ENCODE data around the gene TTC24. TPM values are rescaled to one million over a fixed set of nuclear protein-coding genes. Genes with fewer than 3 reads are reported as not detected.

Gene TTC24
- total RNA-seq, 8 experiments from 2014 or later = 0.14 to 1.9 (median 0.58) TPM; not detected in 4

DNA sequence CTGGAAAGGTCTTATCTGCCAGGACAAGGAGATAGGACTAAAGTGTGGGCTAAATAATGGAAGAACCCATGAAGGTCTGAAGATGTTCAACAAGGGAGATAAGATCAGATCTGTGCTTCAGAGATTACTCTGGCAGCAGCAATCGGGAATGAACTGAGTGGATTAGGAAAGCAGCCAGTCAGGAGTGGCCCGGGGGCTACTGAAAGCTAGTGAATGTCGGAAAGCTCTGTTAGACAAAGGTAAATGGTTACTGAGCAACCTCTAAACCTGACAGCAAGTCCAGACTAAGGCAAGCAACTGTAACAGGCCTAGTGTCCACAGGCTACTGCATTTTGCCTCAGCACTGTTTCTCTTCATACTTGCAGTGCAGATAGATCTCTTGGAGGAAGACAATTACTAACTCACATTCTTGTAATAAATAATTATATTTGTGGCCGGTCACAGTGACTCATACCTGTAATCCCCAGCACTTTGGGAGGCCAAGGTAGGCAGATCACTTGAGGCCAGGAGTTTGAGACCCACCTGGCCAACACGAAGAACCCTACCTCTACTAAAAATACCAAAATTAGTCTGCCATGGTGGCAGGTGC, 19.6 kb upstream of the TTC24 start:
- Histone ChIP-seq H3K27ac (no peak overlapping the region), H3K4me1 (replicated peaks in 1 of 2) (no peaks in the 10 kb centered on the region), H3K4me3 (no peak overlapping the region)
- in situ Hi-C loops (cut with MboI; ENCODE audit: low pct_unique_long_range_greater_than_20kb in 2 of 9, low sequenced_read_pairs in 9 of 9, unreplicated experiment in 9 of 9) = no loop called here
- 60 to 100% (median 72%) methylated on average over 1 to 5 of the region's 5 CpGs; no CpG with 5 or more reads in 2 of the 10 experiments for WGBS, 10 experiments
- ATAC-seq (replicated peaks in 6 of 8) = no peak

DNA sequence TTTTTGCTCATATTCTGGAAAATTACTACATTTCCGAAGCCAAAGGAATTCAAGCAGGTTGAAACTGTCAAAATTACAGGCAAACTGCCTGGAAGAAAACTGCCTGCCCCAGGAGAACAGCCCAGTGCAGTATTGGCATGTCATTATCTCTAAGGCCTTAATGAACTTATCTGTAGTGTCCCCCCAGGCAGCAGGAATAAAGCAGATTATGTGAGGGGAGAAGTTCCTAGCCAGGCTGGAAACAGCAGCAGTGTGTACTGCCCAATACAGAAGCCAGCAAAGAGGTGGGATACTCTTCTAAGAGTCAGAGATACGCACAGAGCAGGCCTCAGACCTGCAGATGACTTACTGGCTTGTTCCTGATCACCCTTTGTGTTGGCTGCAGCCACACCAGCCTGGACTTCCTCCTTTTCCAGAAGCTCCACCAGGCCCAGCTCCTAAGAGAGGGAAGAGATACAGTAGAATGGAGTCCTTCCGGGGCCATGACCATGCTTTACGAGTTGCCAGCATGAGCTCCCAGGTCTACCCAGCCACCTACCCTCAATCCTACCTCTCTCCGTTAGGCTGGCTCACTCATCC, 18.8 kb upstream of the TTC24 start:
- H3K27ac ChIP-seq = no peak overlapping the region
- H3K4me3 ChIP-seq = no peak overlapping the region
- in situ Hi-C loops (cut with MboI; ENCODE audit: low pct_unique_long_range_greater_than_20kb in 2 of 9, low sequenced_read_pairs in 9 of 9, unreplicated experiment in 9 of 9) = no loop called here
- H3K4me1 ChIP-seq (replicated peaks in 1 of 2) = no peaks in the 10 kb centered on the region
- 50 to 80% (median 68%) methylated on average over 2 to 5 of the region's 5 CpGs; no CpG with 5 or more reads in 3 of the 10 experiments for WGBS, 10 experiments
- ATAC-seq (replicated peaks in 6 of 8) = no peak

DNA sequence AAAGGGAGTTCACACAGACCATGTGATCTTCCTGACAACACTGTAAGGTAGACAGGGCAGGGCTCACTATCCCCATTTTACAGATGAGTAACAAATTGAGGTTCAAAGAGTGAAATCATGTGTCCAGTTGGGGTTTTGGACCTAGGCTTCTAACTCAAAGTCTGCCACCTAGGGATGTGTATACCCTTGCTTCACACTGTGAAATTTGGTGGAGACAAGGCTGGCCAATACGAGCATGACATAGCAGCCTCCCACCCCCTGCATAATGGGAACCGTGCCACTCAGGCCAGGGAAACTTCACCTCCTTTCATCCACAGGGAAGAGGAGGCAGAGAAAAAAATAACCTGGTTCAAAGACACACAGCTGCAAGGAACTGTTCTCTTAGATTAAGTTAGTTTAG, 14.0 kb upstream of the TTC24 start:
- Histone ChIP-seq H3K27ac (no peak overlapping the region), H3K4me1 (replicated peaks in 1 of 2) (no peaks in the 10 kb centered on the region), H3K4me3 (no peak overlapping the region)
- no peak for ATAC-seq (replicated peaks in 6 of 8)
- 20 to 86% (median 82%) methylated on average over 1 to 2 of the region's 2 CpGs; no CpG with 5 or more reads in 4 of the 10 experiments for WGBS, 10 experiments
- in situ Hi-C loops (cut with MboI; ENCODE audit: low pct_unique_long_range_greater_than_20kb in 2 of 9, low sequenced_read_pairs in 9 of 9, unreplicated experiment in 9 of 9) = no loop called here

DNA sequence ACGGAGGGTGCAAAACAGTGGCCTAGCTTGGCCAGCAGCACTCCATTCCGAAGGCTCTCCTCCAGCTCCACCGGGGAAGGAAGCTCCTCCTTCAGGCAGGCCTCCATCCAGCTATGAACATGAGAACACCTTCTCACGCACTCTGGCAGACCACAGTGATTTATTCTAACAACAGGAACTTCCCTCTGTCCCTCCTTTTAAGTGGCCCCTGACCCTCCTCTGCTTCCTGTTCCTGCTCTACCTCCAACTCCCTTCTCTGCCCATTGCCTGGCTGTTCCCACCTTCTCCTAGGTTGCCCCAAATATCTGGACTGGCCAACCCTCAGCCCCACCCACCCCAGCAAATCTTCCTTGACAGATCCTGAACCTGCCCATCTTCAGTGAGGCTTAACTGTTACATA, 13.1 kb upstream of the TTC24 start:
- no peaks in the 10 kb centered on the region for H3K4me1 ChIP-seq (replicated peaks in 1 of 2)
- 86 to 100% (median 100%) methylated on average over 1 to 4 of the region's 4 CpGs; no CpG with 5 or more reads in 5 of the 10 experiments for WGBS, 10 experiments
- no peak overlapping the region for H3K27ac ChIP-seq
- H3K4me3 ChIP-seq = no peak overlapping the region
- in situ Hi-C loops (cut with MboI; ENCODE audit: low pct_unique_long_range_greater_than_20kb in 2 of 9, low sequenced_read_pairs in 9 of 9, unreplicated experiment in 9 of 9) = no loop called here
- no peak for ATAC-seq (replicated peaks in 6 of 8)

DNA sequence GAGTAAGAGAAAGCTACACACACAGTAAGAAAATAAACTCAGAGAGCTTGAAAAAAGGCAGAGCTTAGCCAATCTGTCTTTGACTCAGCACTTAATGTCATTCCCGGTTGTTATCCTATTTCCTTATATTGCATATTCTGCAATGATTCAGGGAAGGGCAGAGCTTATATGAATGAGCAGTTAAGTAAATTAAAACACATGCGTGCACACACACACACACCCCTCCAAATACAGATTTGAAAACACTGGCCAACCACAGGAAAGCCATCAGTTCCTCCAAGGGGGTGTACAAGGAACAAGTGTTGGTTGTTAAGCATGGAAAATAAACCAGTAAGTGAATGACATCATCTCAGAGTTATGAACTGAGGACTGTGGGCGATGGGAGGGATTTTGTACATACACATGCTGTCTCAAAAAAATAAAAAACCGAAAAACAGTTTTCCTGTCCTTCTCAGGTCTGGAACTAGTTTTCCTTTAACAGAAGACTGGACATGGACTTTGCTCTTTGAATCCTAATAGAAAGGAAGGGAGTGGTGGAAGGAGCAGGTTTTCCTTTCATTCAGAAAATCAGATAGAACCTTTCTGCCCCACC, 8.2 kb upstream of the TTC24 start:
- peak overlapping the region in 1 of 5 donors; percentile 49 for H3K4me3 ChIP-seq
- 0 to 61% (median 45%) methylated on average over 2 to 4 of the region's 4 CpGs for WGBS, 10 experiments
- H3K4me1 ChIP-seq (replicated peaks in 1 of 2) = peaks cover 0 to 5% of the 10 kb centered on the region in 2 donors
- peak in 3 of 8 experiments; percentile 75 to 83 (median 78) for ATAC-seq (replicated peaks in 6 of 8)
- no peak overlapping the region for H3K27ac ChIP-seq
- in situ Hi-C loops (cut with MboI; ENCODE audit: low pct_unique_long_range_greater_than_20kb in 2 of 9, low sequenced_read_pairs in 9 of 9, unreplicated experiment in 9 of 9) = no loop called here

DNA sequence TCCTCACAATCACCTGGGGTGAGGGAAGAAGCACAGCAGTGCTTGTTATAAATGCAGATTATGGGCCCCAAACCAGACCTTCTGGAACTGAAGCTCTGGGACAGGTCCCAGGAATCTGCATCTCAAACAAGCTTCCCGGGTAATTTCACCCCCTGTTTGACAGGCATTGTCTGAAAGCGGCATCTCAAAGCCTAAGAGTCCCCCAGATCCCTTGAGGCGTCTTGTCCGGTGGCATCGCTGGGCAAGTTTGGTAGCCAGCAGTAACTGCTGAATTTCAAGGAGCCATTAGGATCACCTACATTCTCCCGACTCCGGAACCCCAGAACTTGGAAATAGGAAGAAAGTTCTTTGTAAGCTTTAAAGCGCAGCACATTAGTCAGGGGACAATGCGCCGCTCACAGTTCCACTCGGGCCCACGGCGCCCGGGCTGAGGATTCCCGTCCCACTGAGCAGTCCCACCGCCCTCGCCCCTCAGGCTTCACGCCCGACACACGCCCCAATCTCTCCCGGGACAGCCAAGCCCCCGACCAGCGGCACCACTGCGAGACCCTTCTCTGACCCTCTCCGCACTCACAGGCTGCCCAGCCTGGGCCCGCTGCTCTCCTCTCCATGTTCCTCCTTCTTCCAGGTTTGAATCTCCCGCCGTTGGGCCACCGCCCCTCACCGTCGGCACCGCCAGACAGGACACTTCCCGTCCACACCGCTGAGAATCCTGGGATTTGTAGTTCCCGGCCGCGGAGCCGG, 7.4 kb upstream of the TTC24 start, which contains the start of gene IQGAP3:
TSS of gene IQGAP3 (minus strand) at position 647 of the 744 bp plus-strand sequence. CDS start at position 611, 36 bp downstream.
- ATAC-seq (replicated peaks in 6 of 8) = peak; percentile 77 to 99 (median 98)
- no peak within 1 kb of the TSS for H3K27ac ChIP-seq
- peaks cover 0 to 5% of the 10 kb centered on the region in 2 donors for H3K4me1 ChIP-seq (replicated peaks in 1 of 2)
- in situ Hi-C loops (cut with MboI; ENCODE audit: low pct_unique_long_range_greater_than_20kb in 2 of 9, low sequenced_read_pairs in 9 of 9, unreplicated experiment in 9 of 9) = no loop called here
- WGBS, 10 experiments = 0 to 4% (median 0%) methylated on average over 1 to 32 of the region's 38 CpGs; no CpG with 5 or more reads in 1 of the 10 experiments
- H3K4me3 ChIP-seq = peak within 1 kb of the TSS; percentile 23 to 49 (median 30)

DNA sequence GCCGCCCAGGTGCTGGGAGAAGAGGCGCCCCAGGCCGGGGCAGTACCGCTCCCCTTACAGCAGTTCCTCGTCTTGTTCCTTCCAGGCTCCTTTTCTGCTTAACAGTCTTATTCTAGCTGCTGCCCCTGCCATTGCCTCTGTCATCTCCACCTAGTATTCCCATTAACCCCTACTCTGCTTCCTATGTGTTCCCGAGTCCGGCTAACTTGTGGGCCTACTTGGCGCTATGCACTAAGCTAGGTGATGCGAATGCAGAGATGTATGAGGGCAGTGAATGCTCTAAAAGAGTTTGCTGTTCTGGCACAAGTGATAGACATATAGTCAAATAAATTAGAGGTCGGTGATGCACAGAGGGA, 6.9 kb upstream of the TTC24 start:
- H3K4me3 ChIP-seq = peak overlapping the region; percentile 23 to 49 (median 30)
- no peak overlapping the region for H3K27ac ChIP-seq
- 23 to 100% (median 42%) methylated on average over 1 to 10 of the region's 10 CpGs; no CpG with 5 or more reads in 3 of the 10 experiments for WGBS, 10 experiments
- H3K4me1 ChIP-seq (replicated peaks in 1 of 2) = peaks cover 3 to 7% of the 10 kb centered on the region in 2 donors
- in situ Hi-C loops (cut with MboI; ENCODE audit: low pct_unique_long_range_greater_than_20kb in 2 of 9, low sequenced_read_pairs in 9 of 9, unreplicated experiment in 9 of 9) = no loop called here
- peak in 1 of 8 experiments; percentile 3 for ATAC-seq (replicated peaks in 6 of 8)

DNA sequence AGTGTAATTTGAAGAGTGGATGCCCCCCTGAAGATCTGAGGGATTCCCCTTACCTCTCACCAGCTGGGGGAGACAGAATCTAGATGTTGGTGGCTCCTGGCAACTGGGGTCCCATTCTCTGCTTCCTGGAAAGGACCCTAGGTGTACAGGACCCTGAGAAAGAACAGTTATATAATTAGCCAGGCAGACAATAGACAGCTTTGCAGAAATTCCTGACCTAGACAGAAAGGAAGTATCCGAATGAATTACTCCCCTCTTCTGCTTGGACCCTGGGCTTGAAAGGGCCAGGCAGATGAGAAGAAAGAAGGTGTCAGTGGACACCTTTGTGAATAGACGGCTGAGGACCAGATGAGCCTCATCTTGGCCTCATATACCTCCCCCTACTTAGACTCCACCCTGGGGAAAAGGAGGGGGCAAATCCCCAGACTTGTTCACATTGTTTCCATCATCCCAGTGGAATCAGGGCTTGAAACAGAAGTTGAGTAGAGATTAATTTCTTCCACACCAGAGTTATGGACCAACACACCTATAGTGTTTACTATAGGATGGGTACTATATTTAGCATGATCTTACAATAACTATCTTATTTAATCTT, 5.4 kb upstream of the TTC24 start:
- WGBS, 10 experiments = 20 to 83% (median 66%) methylated on average over 1 to 2 of the region's 2 CpGs; no CpG with 5 or more reads in 3 of the 10 experiments
- no peak for ATAC-seq (replicated peaks in 6 of 8)
- in situ Hi-C loops (cut with MboI; ENCODE audit: low pct_unique_long_range_greater_than_20kb in 2 of 9, low sequenced_read_pairs in 9 of 9, unreplicated experiment in 9 of 9) = no loop called here

DNA sequence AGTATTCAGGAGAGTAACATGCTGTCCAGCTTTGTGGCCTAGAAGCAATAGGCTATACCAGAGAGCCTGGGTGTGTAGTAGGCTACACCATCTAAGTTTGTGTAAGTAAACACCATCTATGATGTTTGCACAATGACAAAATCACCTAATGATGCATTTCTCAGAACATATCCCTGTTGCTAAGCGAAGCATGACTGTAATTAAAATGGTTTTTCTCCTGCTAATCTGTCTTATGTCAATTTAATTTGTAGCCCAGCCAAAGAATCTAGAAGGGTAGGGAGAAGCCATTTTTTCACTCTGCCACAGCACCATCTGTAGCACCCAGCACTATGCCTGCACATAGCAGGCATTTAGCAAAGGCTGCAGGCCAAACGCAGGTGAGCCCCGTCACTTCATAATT, 2.0 kb upstream of the TTC24 start:
- in situ Hi-C loops (cut with MboI; ENCODE audit: low pct_unique_long_range_greater_than_20kb in 2 of 9, low sequenced_read_pairs in 9 of 9, unreplicated experiment in 9 of 9) = no loop called here
- WGBS, 10 experiments = 56 to 100% (median 78%) methylated on average over 1 to 3 of the region's 3 CpGs; no CpG with 5 or more reads in 4 of the 10 experiments
- peaks cover 12 to 14% of the 10 kb centered on the region in 2 donors for H3K4me1 ChIP-seq (replicated peaks in 1 of 2)
- ATAC-seq (replicated peaks in 6 of 8) = peak in 5 of 8 experiments; percentile 44 to 59 (median 55)
- peak overlapping the region; percentile 43 to 75 for H3K27ac ChIP-seq
- H3K4me3 ChIP-seq = no peak overlapping the region

More for the DNA sequence above, 5.4 kb upstream of the TTC24 start:
- H3K4me3 ChIP-seq = no peak overlapping the region
- peaks cover 14 to 17% of the 10 kb centered on the region in 2 donors for H3K4me1 ChIP-seq (replicated peaks in 1 of 2)
- H3K27ac ChIP-seq = no peak overlapping the region

DNA sequence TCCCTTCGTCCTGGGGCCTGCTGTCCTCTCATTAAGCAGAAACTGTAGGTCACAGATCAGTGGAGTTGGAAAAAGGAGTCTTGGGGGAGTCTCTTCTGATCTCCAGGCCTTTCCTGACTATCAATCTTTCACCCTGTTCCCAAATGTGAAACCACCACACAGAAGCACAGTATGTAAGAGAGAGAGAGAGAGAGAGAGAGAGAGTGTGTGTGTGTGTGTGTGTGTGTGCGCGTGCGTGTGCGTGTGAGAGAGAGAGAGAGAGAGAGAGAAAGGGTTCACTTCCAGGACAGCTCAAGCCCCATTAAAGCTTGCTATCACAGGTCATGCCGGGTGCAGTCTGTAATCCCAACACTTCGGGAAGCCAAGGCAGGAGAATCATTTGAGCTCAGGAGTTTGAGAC, 1.5 kb upstream of the TTC24 start:
- WGBS, 10 experiments = 17 to 67% (median 40%) methylated on average over 1 to 4 of the region's 7 CpGs; no CpG with 5 or more reads in 6 of the 10 experiments
- ATAC-seq (replicated peaks in 6 of 8) = peak in 5 of 8 experiments; percentile 60 to 90 (median 84)
- Histone ChIP-seq H3K4me1 (replicated peaks in 1 of 2) (peaks cover 12 to 14% of the 10 kb centered on the region in 2 donors), H3K27ac (peak overlapping the region; percentile 43 to 75), H3K4me3 (no peak overlapping the region)
- in situ Hi-C loops (cut with MboI; ENCODE audit: low pct_unique_long_range_greater_than_20kb in 2 of 9, low sequenced_read_pairs in 9 of 9, unreplicated experiment in 9 of 9) = no loop called here

DNA sequence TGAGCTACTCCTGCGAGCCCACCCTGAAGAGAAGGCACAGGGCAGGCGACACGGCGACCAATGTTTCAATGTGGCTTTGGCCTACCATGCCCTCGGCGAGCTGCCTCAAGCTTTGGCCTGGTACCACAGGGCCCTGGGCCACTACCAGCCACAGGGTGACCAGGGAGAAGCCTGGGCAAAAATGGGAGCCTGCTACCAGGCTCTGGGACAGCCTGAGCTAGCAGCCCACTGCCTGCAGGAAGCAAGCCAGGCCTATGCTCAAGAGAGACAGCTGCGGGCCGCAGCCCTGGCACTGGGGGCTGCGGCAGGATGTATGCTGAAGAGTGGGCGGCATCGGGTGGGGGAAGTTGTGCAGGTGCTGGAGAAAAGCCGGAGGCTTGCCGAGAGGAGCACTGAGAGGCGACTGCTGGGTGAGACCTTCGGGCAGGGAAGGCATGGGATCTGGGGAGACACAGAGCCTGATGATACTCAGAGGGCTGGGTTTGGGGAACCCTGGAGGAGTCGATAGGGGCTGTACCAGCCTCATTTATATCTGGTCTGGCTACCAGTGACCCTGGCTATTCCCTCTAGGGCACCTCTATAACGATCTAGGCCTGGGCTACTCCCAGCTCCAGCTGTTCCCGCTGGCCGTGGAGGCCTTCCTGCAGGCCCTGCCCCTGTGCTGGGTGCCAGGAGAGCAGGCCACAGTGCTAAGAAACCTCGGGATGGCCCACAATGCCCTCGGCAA, 2.3 kb downstream of the TTC24 start:
- peak in 1 of 8 experiments; percentile 33 for ATAC-seq (replicated peaks in 6 of 8)
- H3K4me3 ChIP-seq = no peak overlapping the region
- 53 to 100% (median 86%) methylated on average over 1 to 14 of the region's 21 CpGs; no CpG with 5 or more reads in 4 of the 10 experiments for WGBS, 10 experiments
- no peak overlapping the region for H3K27ac ChIP-seq
- peaks cover 12 to 16% of the 10 kb centered on the region in 2 donors for H3K4me1 ChIP-seq (replicated peaks in 1 of 2)
- in situ Hi-C loops (cut with MboI; ENCODE audit: low pct_unique_long_range_greater_than_20kb in 2 of 9, low sequenced_read_pairs in 9 of 9, unreplicated experiment in 9 of 9) = no loop called here

Data from motor neuron (in vitro differentiated cells).